Measurements from ENCODE around the gene PCDHA1. TPM values are rescaled to one million over a fixed set of nuclear protein-coding genes. Genes with fewer than 3 reads are reported as not detected.

Gene PCDHA1
- total and polyA plus RNA-seq, 10 donors: 0.05 TPM; not detected in 9

DNA sequence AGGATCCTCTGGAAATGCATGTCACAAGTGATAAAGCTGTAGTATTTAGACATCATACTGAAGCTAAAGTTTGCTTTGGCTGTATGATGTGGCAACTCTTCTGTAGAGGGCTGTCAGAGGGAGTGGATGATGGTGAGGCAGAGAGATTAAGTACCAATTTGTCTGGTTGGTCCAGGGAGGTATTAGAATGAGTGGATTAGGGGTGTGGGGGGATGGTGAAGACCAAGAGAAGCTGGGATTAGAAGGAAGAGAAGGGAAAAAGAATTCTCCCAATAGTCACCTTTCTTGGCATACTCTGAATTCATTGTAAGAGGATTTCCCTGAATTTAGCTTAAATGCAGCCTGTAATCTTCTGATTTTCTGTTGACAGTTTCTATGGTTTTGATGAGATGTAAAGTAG lies 183.9 kb downstream of the PCDHA1 start:
- Histone ChIP-seq H3K9me3 (peaks cover 0 to 8% (median 0%) of the 10 kb centered on the region in 8 donors), H3K36me3 (no peaks in the 10 kb centered on the region), H3K4me1 (peaks cover 0 to 18% (median 0%) of the 10 kb centered on the region in 6 donors), H3K4me3 (no peak overlapping the region), H3K27ac (no peak overlapping the region), H3K27me3 (replicated peaks in 1 of 7) (peaks cover 2 to 37% (median 21%) of the 10 kb centered on the region in 7 donors)
- TF ChIP-seq POLR2AphosphoS5 (IDR thresholded peaks at IDR 0.05) (no peak), CTCF (IDR thresholded peaks at IDR 0.05 in 8 of 11, conservative IDR thresholded peaks at IDR 0.05 in 3 of 11) (no peak), POLR2A (IDR thresholded peaks at IDR 0.05) (no peak)
- DNase-seq: no peak
- intact Hi-C loops (cut with DNase I; ENCODE audit: low total_unique reads): no loop called here

GRCh38 chr5:140973550-140973949 lies 187.6 kb downstream of the PCDHA1 start:
- TF ChIP-seq POLR2AphosphoS5 (IDR thresholded peaks at IDR 0.05) (no peak), POLR2A (IDR thresholded peaks at IDR 0.05) (no peak), CTCF (IDR thresholded peaks at IDR 0.05 in 8 of 11, conservative IDR thresholded peaks at IDR 0.05 in 3 of 11) (no peak)
- H3K9me3 ChIP-seq: no peaks in the 10 kb centered on the region
- no peaks in the 10 kb centered on the region for H3K36me3 ChIP-seq
- H3K4me1 ChIP-seq: peaks cover 0 to 19% (median 7%) of the 10 kb centered on the region in 6 donors
- DNase-seq: no peak
- H3K27me3 ChIP-seq (replicated peaks in 1 of 7): peaks cover 0 to under 1% (median 0%) of the 10 kb centered on the region in 7 donors
- no peak overlapping the region for H3K4me3 ChIP-seq
- H3K27ac ChIP-seq: no peak overlapping the region
- intact Hi-C loops (cut with DNase I; ENCODE audit: low total_unique reads): no loop called here

GRCh38 chr5:140977003-140977402 lies 191.1 kb downstream of the PCDHA1 start:
- Histone ChIP-seq H3K27me3 (replicated peaks in 1 of 7) (no peaks in the 10 kb centered on the region), H3K4me1 (peaks cover 0 to 23% (median 10%) of the 10 kb centered on the region in 6 donors), H3K36me3 (no peaks in the 10 kb centered on the region), H3K4me3 (no peak overlapping the region), H3K27ac (peak overlapping the region in 1 of 8 donors; percentile 63), H3K9me3 (no peaks in the 10 kb centered on the region)
- WGBS, 5 donors: 77 to 86% (median 83%) methylated on average over 3 of the region's 3 CpGs
- intact Hi-C loops (cut with DNase I; ENCODE audit: low total_unique reads): no loop called here
- no peak for TF ChIP-seq POLR2A (IDR thresholded peaks at IDR 0.05)
- TF ChIP-seq POLR2AphosphoS5 (IDR thresholded peaks at IDR 0.05): no peak
- TF ChIP-seq CTCF (IDR thresholded peaks at IDR 0.05 in 8 of 11, conservative IDR thresholded peaks at IDR 0.05 in 3 of 11): no peak
- no peak for DNase-seq

GRCh38 chr5:140978260-140978659 lies 192.3 kb downstream of the PCDHA1 start:
- TF ChIP-seq CTCF (IDR thresholded peaks at IDR 0.05 in 8 of 11, conservative IDR thresholded peaks at IDR 0.05 in 3 of 11) (no peak), POLR2A (IDR thresholded peaks at IDR 0.05) (no peak), POLR2AphosphoS5 (IDR thresholded peaks at IDR 0.05) (peak in 2 of 3 donors; percentile 66 to 72)
- 17 to 73% (median 61%) methylated on average over 2 of the region's 2 CpGs for WGBS, 5 donors
- DNase-seq: peak; percentile 80
- Histone ChIP-seq H3K4me3 (no peak overlapping the region), H3K27ac (peak overlapping the region in 5 of 8 donors; percentile 47 to 63 (median 56)), H3K36me3 (no peaks in the 10 kb centered on the region), H3K4me1 (peaks cover 0 to 23% (median 10%) of the 10 kb centered on the region in 6 donors), H3K9me3 (no peaks in the 10 kb centered on the region), H3K27me3 (replicated peaks in 1 of 7) (no peaks in the 10 kb centered on the region)
- intact Hi-C loops (cut with DNase I; ENCODE audit: low total_unique reads): no loop called here

Data from spleen (tissue), 11 donors.